Rectal smooth muscle tissue (tissue), 1 donor: ENCODE data around the gene TTC16.
"Not testable (repeated sequence)": the region's sequence is repeated elsewhere in the genome, so short reads cannot be mapped to it uniquely, and the experiment has no call there.

Experiments
- H3K27ac ChIP-seq: one replicate; pipeline ENCODE4 v1.7.0; 2013; ENCODE audit warnings: low read depth, low read length, inconsistent platforms
- H3K27me3 ChIP-seq: one replicate; pipeline ENCODE4 v1.7.0; 2013; ENCODE audit warnings: low read length; ENCODE audit not compliant: control insufficient read depth, insufficient read depth
- H3K36me3 ChIP-seq: one replicate; pipeline ENCODE4 v1.7.0; 2013; ENCODE audit warnings: low read length; ENCODE audit not compliant: control insufficient read depth, insufficient read depth
- H3K4me1 ChIP-seq: one replicate; pipeline ENCODE4 v1.7.0; 2013; ENCODE audit warnings: low read length; ENCODE audit not compliant: control insufficient read depth, insufficient read depth
- H3K4me3 ChIP-seq: one replicate; pipeline ENCODE4 v1.7.0; 2013; ENCODE audit warnings: low read length
- H3K9ac ChIP-seq: one replicate; pipeline ENCODE4 v1.7.0; 2013; ENCODE audit warnings: low read length

The TTC16 gene

GRCh38 chr9:127755061-127756060 is 39.5 kb downstream of the TTC16 start:
- H3K4me1 ChIP-seq: no peaks in the 10 kb centered on the region
- H3K4me3 ChIP-seq: no peak overlapping the region
- no peak overlapping the region for H3K27ac ChIP-seq
- peaks cover 6% of the 10 kb centered on the region for H3K36me3 ChIP-seq
- H3K27me3 ChIP-seq: no peaks in the 10 kb centered on the region
- no peak overlapping the region for H3K9ac ChIP-seq

GRCh38 chr9:127756233-127756632 is 40.4 kb downstream of the TTC16 start:
- Histone ChIP-seq H3K4me3 (no peak overlapping the region), H3K27me3 (no peaks in the 10 kb centered on the region), H3K36me3 (peaks cover 3% of the 10 kb centered on the region), H3K27ac (no peak overlapping the region), H3K9ac (no peak overlapping the region), H3K4me1 (no peaks in the 10 kb centered on the region)

- H3K4me1 ChIP-seq, H3K4me3 ChIP-seq, H3K27me3 ChIP-seq, H3K27ac ChIP-seq, H3K9ac ChIP-seq, H3K36me3 ChIP-seq: not testable (repeated sequence)
These were observed 40.9 kb downstream of the TTC16 start for GRCh38 chr9:127756776-127757175.

GRCh38 chr9:127758843-127759242 is 43.0 kb downstream of the TTC16 start:
- Histone ChIP-seq H3K4me1 (no peaks in the 10 kb centered on the region), H3K36me3 (peaks cover 3% of the 10 kb centered on the region), H3K4me3 (no peak overlapping the region), H3K9ac (no peak overlapping the region), H3K27ac (no peak overlapping the region), H3K27me3 (no peaks in the 10 kb centered on the region)

GRCh38 chr9:127761061-127761460 is 45.2 kb downstream of the TTC16 start:
- H3K4me3 ChIP-seq: no peak overlapping the region
- no peak overlapping the region for H3K9ac ChIP-seq
- H3K4me1 ChIP-seq: no peaks in the 10 kb centered on the region
- H3K27ac ChIP-seq: no peak overlapping the region
- H3K36me3 ChIP-seq: peaks cover 3% of the 10 kb centered on the region
- H3K27me3 ChIP-seq: no peaks in the 10 kb centered on the region

- H3K9ac ChIP-seq: no peak overlapping the region
These were observed 45.6 kb downstream of the TTC16 start for GRCh38 chr9:127761491-127761956.

GRCh38 chr9:127762111-127762676 is 46.3 kb downstream of the TTC16 start:
- Histone ChIP-seq H3K4me3 (no peak overlapping the region), H3K9ac (no peak overlapping the region), H3K27me3 (no peaks in the 10 kb centered on the region), H3K27ac (no peak overlapping the region), H3K36me3 (peaks cover 3% of the 10 kb centered on the region), H3K4me1 (no peaks in the 10 kb centered on the region)

More at GRCh38 chr9:127761491-127761956, 45.6 kb downstream of the TTC16 start:
- Histone ChIP-seq H3K4me1 (no peaks in the 10 kb centered on the region), H3K27me3 (no peaks in the 10 kb centered on the region), H3K4me3 (no peak overlapping the region), H3K36me3 (peaks cover 3% of the 10 kb centered on the region), H3K27ac (no peak overlapping the region)

GRCh38 chr9:127763918-127764384 is 48.1 kb downstream of the TTC16 start:
- H3K27me3 ChIP-seq: no peaks in the 10 kb centered on the region
- H3K9ac ChIP-seq: no peak overlapping the region
- H3K27ac ChIP-seq: no peak overlapping the region
- H3K4me3 ChIP-seq: no peak overlapping the region
- no peaks in the 10 kb centered on the region for H3K4me1 ChIP-seq
- no peaks in the 10 kb centered on the region for H3K36me3 ChIP-seq

GRCh38 chr9:127765418-127765817 is 49.5 kb downstream of the TTC16 start:
- Histone ChIP-seq H3K4me1 (no peaks in the 10 kb centered on the region), H3K36me3 (no peaks in the 10 kb centered on the region), H3K27ac (no peak overlapping the region), H3K9ac (no peak overlapping the region), H3K4me3 (no peak overlapping the region), H3K27me3 (no peaks in the 10 kb centered on the region)

- Histone ChIP-seq H3K27me3 (no peaks in the 10 kb centered on the region), H3K9ac (no peak overlapping the region), H3K4me1 (no peaks in the 10 kb centered on the region), H3K36me3 (no peaks in the 10 kb centered on the region), H3K4me3 (no peak overlapping the region), H3K27ac (peak overlapping the region; percentile 16)
These were observed 51.5 kb downstream of the TTC16 start for GRCh38 chr9:127767410-127767809.

- Histone ChIP-seq H3K27me3 (no peaks in the 10 kb centered on the region), H3K36me3 (no peaks in the 10 kb centered on the region), H3K4me3 (no peak overlapping the region), H3K9ac (no peak overlapping the region), H3K4me1 (no peaks in the 10 kb centered on the region), H3K27ac (peak overlapping the region; percentile 16)
These were observed 52.0 kb downstream of the TTC16 start for GRCh38 chr9:127767909-127768331.

GRCh38 chr9:127768698-127769097 is 52.8 kb downstream of the TTC16 start:
- Histone ChIP-seq H3K27ac (no peak overlapping the region), H3K36me3 (no peaks in the 10 kb centered on the region), H3K9ac (no peak overlapping the region), H3K4me1 (no peaks in the 10 kb centered on the region), H3K4me3 (no peak overlapping the region), H3K27me3 (no peaks in the 10 kb centered on the region)
